NK-92 (cell line): ENCODE measurements around the gene ZNF771.
"Not testable (repeated sequence)": the region's sequence is repeated elsewhere in the genome, so short reads cannot be mapped to it uniquely, and the experiment has no call there.

Experiments used
- DNase-seq: peaks from one replicate; lab custom pipeline; 2025; ENCODE audit not compliant: unreplicated experiment; lab: John Stamatoyannopoulos, UW

ZNF771 gene

GRCh38 chr16:30429678-30430427 is 22.4 kb downstream of the ZNF771 start, which contains the start of gene DCTPP1:
Gene DCTPP1, minus strand, starts transcription at chr16:30430030. Its CDS starts 50 bp downstream, at chr16:30429980.
- peak; percentile 85 for DNase-seq

- no peak for DNase-seq
Measured at GRCh38 chr16:30430428-30430970, 23.1 kb downstream of the ZNF771 start.

DNA sequence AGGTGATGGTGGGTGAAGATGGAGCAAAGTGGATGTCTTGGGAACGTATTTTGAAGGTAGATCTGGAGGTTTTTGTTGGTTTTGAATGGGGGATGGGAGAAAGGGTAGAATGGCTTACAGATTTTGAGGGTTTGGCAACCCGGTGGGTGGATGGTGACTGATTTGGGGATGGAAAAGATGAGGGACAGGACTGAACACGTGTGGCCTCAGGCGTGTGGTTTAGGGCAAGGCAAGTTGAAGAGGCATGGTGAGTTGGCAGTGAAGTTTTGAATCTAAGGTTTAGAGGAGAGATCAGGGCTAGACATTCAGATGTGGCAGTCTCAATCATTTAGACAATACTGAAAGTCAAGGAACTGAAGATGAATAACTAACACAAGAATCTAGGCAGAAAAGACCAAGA is 27.4 kb downstream of the ZNF771 start:
- DNase-seq = no peak

- DNase-seq = no peak
Measured at GRCh38 chr16:30437511-30438046, 30.2 kb downstream of the ZNF771 start.

GRCh38 chr16:30438835-30439234 is 31.4 kb downstream of the ZNF771 start:
- no peak for DNase-seq

DNA sequence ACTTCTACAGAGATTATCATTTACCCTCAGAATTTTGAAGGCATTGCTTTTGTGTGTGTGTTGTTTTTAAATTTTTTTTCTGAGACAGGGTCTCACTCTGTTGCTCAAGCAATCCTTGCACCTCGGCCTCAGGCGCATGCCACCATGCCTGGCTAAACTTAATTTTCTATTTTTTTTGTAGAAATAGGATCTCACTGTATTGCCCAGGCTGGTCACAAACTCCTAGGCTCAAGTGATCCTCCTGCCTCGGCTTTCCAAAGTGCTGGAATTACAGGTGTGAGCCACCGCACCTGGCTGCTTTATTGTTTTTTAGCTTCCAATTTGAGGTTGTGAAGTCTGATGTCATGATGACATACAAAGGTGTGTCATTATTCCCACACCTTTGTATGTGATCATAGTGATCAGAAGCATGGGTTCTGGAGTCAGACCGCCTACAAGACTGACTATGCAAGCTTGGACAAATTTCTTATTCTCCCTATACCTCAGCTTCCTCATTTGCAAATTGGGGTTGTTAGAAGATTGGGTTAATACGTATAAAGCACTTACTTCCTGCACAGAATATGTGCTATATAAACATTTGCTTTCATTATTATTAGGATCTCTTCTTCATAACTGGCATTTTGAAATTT is 32.4 kb downstream of the ZNF771 start:
- DNase-seq = no peak

GRCh38 chr16:30443631-30444030 is 36.2 kb downstream of the ZNF771 start:
- DNase-seq = no peak

DNA sequence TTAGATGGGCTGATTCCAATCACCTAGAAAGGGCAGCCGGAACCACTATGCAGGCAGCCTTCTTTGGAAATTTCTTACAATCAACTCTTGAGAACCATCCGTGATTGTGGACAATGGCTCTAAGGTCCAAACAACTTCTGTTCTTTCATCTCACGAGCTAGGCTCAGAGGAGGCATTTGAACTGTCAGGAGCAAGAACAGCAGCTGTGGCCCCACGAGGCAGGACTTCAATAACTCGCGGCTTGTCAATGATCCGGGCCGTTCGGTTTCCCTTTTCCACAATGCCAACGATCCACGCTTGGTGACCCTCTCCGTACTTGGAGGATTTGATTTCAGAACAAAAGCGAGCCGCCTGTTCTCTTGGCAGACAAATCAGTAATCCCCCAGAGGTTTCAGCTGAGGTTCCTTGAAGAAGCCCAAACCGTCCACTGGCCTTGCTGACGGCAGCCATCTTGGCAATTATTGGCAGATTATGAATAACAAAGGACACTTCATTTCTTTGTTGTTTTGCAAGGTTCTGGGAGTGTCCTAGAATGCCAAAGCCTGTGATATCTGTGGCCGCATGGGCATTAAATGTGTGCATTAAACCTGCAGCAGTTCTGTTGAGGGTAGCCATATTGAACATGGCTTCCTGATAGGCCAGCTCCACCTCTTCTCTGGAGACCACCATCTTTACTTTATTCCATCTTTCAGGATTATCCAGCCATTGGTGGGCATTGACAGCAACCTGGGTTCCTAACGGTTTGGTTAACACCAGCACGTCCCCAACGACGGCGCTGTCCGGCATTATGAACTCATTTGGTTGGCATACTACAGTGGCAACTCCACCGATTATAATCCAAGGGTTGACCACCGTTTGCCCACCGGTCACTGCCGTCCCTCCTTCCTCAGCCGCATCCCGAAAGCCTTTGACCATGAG is 37.1 kb downstream of the ZNF771 start:
- DNase-seq = no peak

GRCh38 chr16:30445149-30445407 is 37.7 kb downstream of the ZNF771 start:
- DNase-seq = no peak

GRCh38 chr16:30445408-30446202 is 38.2 kb downstream of the ZNF771 start, which contains the start of gene SEPHS2:
Gene SEPHS2, minus strand, starts transcription at chr16:30445874. Its CDS starts 147 bp downstream, at chr16:30445727.
- DNase-seq = peak; percentile 59

GRCh38 chr16:30446203-30446595 is 38.8 kb downstream of the ZNF771 start:
- no peak for DNase-seq

DNA sequence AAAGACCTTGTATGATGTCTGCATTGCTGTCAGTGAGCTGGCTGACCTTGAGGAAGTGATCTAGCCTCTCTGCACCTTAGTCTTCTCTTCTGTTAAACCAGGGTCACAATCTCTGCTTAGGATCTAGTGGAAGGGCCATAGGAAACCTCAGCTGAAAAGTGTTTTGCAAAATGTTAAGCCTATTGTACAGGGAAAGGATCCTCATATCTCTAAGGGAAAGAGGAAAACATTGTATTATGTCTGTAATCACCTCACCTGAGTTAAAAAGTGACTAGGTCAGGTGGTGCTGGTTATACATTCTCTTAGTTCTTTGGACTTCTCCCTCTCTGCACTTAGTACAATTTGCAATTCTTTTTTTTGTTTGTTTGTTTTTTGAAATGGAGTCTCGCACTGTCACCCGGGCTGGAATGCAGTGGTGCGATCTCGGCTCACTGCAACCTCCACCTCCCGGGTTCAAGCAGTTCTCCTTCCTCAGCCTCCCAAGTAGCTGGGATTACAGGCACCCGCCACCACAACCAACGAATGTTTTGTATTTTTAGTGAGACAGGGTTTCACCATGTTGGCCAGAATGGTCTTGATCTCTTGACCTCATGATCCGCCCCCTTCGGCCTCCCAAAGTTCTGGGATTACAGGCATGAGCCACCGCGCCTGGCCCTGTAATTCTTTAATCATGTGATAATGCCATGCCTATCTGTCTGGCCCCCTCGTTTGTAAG is 40.3 kb downstream of the ZNF771 start:
- DNase-seq = no peak

- DNase-seq = no peak
Measured at GRCh38 chr16:30449116-30449435, 41.7 kb downstream of the ZNF771 start.

DNA sequence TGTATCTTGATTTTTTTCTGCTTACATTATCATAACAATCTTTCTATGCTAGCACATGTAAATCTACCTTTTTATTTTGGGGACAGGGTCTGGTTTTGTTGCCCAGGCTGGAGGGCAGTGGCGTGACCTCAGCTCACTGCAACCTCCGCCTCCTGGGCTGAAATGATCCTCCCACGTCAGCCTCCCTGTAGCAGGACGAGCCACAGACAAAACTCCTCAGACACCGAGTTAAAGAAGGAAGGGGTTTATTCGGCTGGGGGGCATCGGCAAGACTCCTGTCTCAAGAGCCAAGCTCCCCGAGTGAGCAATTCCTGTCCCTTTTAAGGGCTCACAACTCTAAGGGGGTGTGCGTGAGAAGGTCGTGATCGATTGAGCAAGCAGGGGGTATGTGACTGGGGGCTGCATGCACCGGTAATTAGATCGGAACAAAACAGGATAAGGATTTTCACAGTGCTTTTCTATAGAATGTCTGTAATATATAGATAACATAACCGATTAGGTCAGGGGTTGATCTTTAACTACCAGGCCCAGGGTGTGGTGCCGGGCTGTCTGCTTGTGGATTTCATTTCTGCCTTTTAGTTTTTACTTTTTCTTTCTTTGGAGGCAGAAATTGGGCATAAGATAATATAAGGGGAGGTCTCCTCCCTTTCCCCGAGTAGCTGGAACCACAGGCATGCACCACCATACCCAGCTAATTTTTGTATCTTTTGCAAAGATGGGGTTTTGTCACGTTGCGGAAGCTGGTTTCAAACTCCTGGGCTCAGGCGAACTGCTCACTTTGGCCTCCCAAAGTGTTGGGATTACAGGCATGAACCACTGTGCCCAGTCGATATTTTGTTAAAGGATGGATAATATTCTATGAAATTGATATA is 45.5 kb downstream of the ZNF771 start:
- DNase-seq = not testable (repeated sequence)

DNA sequence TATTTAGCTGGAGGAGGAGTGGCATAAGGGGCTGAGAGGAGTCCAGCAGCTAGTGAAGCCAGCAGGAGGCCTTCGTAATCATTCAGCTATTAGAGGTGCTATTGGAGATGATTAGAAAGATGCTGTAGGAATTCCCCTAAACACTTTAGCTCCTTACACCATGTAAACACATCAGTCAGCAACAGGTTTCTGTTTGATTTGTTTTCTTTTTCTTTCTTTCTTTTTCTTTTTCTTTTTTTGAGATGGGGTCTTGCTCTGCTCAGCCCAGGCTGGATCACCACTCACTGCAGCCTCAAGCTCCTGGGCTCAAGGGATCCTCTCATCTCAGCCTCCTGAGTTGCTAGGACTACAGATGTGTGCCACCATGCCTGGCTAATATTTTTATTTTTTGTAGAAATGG is 48.9 kb downstream of the ZNF771 start:
- DNase-seq = no peak

DNA sequence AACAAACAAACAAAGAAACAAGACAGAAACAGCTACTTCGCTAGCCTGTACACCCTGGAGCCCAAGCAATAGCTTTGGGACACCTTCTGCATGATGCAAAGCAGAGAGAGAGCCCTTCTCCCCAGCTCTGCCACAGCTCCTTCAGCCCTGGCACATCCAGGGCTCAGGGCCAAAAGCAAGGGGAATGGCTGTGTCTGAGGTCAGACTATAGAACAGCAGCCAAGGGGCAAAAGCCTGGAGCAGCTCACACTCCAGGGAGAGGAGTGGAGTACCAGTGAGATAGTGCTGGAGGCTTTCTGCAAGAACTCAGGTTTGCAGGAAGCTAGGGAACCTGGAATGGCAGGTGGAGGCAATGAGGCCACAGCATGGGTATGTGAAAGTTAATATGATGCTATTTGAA is 49.9 kb downstream of the ZNF771 start:
- DNase-seq = no peak

DNA sequence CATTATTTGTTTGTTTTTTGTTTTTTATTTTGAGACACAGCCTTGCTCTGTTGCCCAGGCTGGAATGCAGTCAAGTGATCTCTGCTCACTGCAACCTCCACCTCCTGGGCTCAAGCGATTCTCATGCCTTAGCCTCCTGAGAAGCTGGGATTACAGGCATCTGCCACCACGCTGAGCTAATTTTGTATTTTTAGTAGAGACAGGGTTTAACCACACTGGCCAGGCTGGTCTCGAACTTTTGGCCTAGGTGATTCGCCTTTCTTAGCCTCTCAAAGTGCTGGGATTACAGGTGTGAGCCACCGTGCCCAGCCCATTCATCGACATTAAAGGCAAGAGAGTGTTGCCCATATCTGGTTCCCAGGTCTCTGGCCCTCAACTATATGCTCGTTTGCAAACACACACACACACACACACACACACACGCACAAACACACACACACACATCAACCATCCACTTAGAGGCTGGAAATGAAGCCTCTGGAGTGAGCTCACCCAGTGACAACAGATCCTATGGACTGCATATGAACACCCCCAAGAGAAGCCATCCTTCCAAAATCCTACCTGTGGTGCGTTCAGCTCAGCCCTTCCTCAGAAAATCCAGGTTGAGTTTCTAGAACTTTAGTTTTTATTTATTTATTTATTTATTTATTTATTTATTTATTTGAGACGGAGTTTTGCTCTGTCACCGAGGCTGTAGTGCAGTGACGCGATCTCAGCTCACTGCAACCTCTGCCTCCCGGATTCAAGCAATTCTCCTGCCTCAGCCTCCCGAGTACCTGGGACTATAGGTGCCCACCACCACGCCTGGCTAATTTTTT is 50.5 kb downstream of the ZNF771 start:
- DNase-seq = no peak
